H1 (cell line): Measurements from ENCODE around the gene ARHGAP23. TPM values are rescaled to one million over a fixed set of nuclear protein-coding genes. Genes with fewer than 3 reads are reported as not detected.
A peak's percentile ranks its signal among the peaks of the same experiment; 100 is the strongest.

Experiments
- CTCF ChIA-PET: fragments of 300-600 bp; sonication (Branson Sonifier 250); formaldehyde crosslinking; loops from one replicate; lab custom pipeline; 2021; ENCODE audit not compliant: partially characterized antibody; lab: Charles Lee
- POLR2A ChIA-PET: fragments of 300-600 bp; sonication (Branson Sonifier 250); formaldehyde crosslinking; loops from one replicate; lab custom pipeline; 2021; ENCODE audit warnings: inconsistent platforms; ENCODE audit not compliant: partially characterized antibody; lab: Charles Lee
- DNase-seq, 2 experiments: peaks; one replicate each; pipeline versions ENCODE4 v3.0.0 to v3.0.0-alpha.2; 2010 to 2022; ENCODE audit warnings: low spot score in 2 of 2, low read depth in 1 of 2, mixed read lengths in 1 of 2
- FAIRE-seq: peaks from 2 replicates; lab custom pipeline; 2011; peaks lifted over from hg19 to GRCh38; lab: Jason Lieb, UNC
- H2AFZ ChIP-seq: 2 replicates; pipeline ENCODE4 v1.8.1; 2012; ENCODE audit warnings: low read length, inconsistent platforms
- H2AK5ac ChIP-seq: 2 replicates; pipeline ENCODE4 v1.6.1; 2013; ENCODE audit warnings: low read depth, low read length
- H2BK120ac ChIP-seq: replicated peaks from 2 replicates; pipeline ENCODE3; 2013; ENCODE audit warnings: low read depth, low read length, inconsistent platforms
- H2BK12ac ChIP-seq: 2 replicates; pipeline ENCODE4 v1.6.1; 2013; ENCODE audit warnings: low read depth, low read length
- H2BK15ac ChIP-seq: 2 replicates; pipeline ENCODE4 v1.6.1; 2013; ENCODE audit warnings: low read length
- H2BK20ac ChIP-seq: 2 replicates; pipeline ENCODE4 v1.6.1; 2013; ENCODE audit warnings: low read length
- H2BK5ac ChIP-seq: 2 replicates; pipeline ENCODE4 v1.6.1; 2013; ENCODE audit warnings: low read depth, low read length
- H3K14ac ChIP-seq: 2 replicates; pipeline ENCODE4 v1.6.1; 2013; ENCODE audit warnings: inconsistent platforms; ENCODE audit not compliant: insufficient read length
- H3K18ac ChIP-seq: 2 replicates; pipeline ENCODE4 v1.6.1; 2013; ENCODE audit warnings: low read length; ENCODE audit errors: extremely low read depth
- H3K23ac ChIP-seq: 2 replicates; pipeline ENCODE4 v1.6.1; 2013; ENCODE audit warnings: inconsistent platforms; ENCODE audit not compliant: insufficient read length
- H3K23me2 ChIP-seq: 2 replicates; pipeline ENCODE4 v1.6.1; 2013; ENCODE audit warnings: low read depth, low read length
- H3K27ac ChIP-seq: 2 replicates; pipeline ENCODE4 v1.6.1; 2011; ENCODE audit warnings: low read depth, low read length, inconsistent platforms
- H3K27me3 ChIP-seq, 4 experiments: replicated peaks in 1 of 4; 1 replicate in 1 of 4; 2 replicates in 3 of 4; pipeline versions ENCODE4 v1.6.1 to v1.8.1; 2011 to 2013; ENCODE audit warnings: low read length in 3 of 4, mild to moderate bottlenecking in 3 of 4, inconsistent platforms in 2 of 4, mixed read lengths in 2 of 4, moderate library complexity in 1 of 4; ENCODE audit not compliant: control insufficient read depth in 3 of 4, insufficient read depth in 3 of 4; ENCODE audit errors: extremely low read depth in 1 of 4
- H3K36me3 ChIP-seq, 4 experiments: 2 replicates each; pipeline versions ENCODE4 v1.6.1 to v1.8.1; 2011 to 2013; ENCODE audit warnings: mild to moderate bottlenecking in 4 of 4, low read length in 3 of 4, moderate library complexity in 2 of 4, control low read depth in 1 of 4, inconsistent platforms in 1 of 4; ENCODE audit not compliant: insufficient read depth in 4 of 4, control insufficient read depth in 2 of 4
- H3K4ac ChIP-seq: replicated peaks from 2 replicates; pipeline ENCODE3; 2013; ENCODE audit warnings: low read length, low read depth, mixed read lengths, inconsistent platforms; ENCODE audit not compliant: insufficient read length
- H3K4me1 ChIP-seq, 4 experiments: replicated peaks in 1 of 4; 1 replicate in 1 of 4; 2 replicates in 3 of 4; pipeline versions ENCODE4 v1.6.1 to v1.8.1; 2011 to 2013; ENCODE audit warnings: low read length in 3 of 4, inconsistent platforms in 2 of 4, mixed read lengths in 1 of 4; ENCODE audit not compliant: insufficient read depth in 4 of 4, control insufficient read depth in 3 of 4
- H3K4me2 ChIP-seq, 2 experiments: 2 replicates each; pipeline versions ENCODE4 v1.6.1 to v1.8.1; 2011 to 2013; ENCODE audit warnings: low read depth in 2 of 2, low read length in 2 of 2, control low read depth in 1 of 2, inconsistent platforms in 1 of 2, mild to moderate bottlenecking in 1 of 2; ENCODE audit not compliant: insufficient read depth in 1 of 2
- H3K4me3 ChIP-seq, 4 experiments: fragments of 200-600, 300-600 bp in 1 of 4; sonication (generic), shearing (Covaris generic), sonication (Bioruptor Twin) in 1 of 4; 2 replicates each; pipeline versions ENCODE4 v1.5.1 to v1.8.1; 2011 to 2016; ENCODE audit warnings: low read length in 4 of 4, low read depth in 3 of 4, control low read depth in 2 of 4, inconsistent platforms in 2 of 4, mild to moderate bottlenecking in 2 of 4, mixed read lengths in 1 of 4, moderate library complexity in 1 of 4; ENCODE audit not compliant: insufficient read depth in 2 of 4; ENCODE audit errors: extremely low read depth in 1 of 4
- H3K56ac ChIP-seq: replicated peaks from 2 replicates; pipeline ENCODE3; 2013; ENCODE audit warnings: low read depth, mild to moderate bottlenecking, mixed read lengths, low read length, inconsistent platforms; ENCODE audit not compliant: insufficient read length
- H3K79me1 ChIP-seq: 2 replicates; pipeline ENCODE4 v1.6.1; 2013; ENCODE audit warnings: low read depth, low read length, control low read depth
- H3K79me2 ChIP-seq, 2 experiments: 2 replicates each; pipeline versions ENCODE4 v1.6.1 to v1.8.1; 2012 to 2013; ENCODE audit warnings: low read length in 2 of 2, mild to moderate bottlenecking in 2 of 2, inconsistent platforms in 1 of 2; ENCODE audit not compliant: insufficient read depth in 2 of 2, control insufficient read depth in 1 of 2
- H3K9ac ChIP-seq, 4 experiments: replicated peaks in 1 of 4; 1 replicate in 1 of 4; 2 replicates in 3 of 4; pipeline versions ENCODE4 v1.6.1 to v1.8.1; 2011 to 2013; ENCODE audit warnings: low read depth in 3 of 4, low read length in 3 of 4, control low read depth in 2 of 4, mild to moderate bottlenecking in 2 of 4, moderate library complexity in 2 of 4, inconsistent platforms in 1 of 4; ENCODE audit errors: extremely low read depth in 1 of 4
- H3K9me3 ChIP-seq, 2 experiments: 2 replicates each; pipeline versions ENCODE4 v1.6.1 to v1.8.1; 2012 to 2013; ENCODE audit warnings: mild to moderate bottlenecking in 2 of 2, moderate library complexity in 2 of 2, control low read depth in 1 of 2, inconsistent platforms in 1 of 2, low read depth in 1 of 2, low read length in 1 of 2, mixed read lengths in 1 of 2; ENCODE audit not compliant: insufficient read depth in 2 of 2
- H4K20me1 ChIP-seq, 2 experiments: replicated peaks in 1 of 2; 2 replicates each; pipeline versions ENCODE3 to v1.8.1; 2011 to 2013; ENCODE audit warnings: inconsistent platforms in 2 of 2, low read length in 2 of 2, mild to moderate bottlenecking in 1 of 2; ENCODE audit not compliant: insufficient read depth in 2 of 2, control insufficient read depth in 1 of 2
- H4K5ac ChIP-seq: 2 replicates; pipeline ENCODE4 v1.6.1; 2013; ENCODE audit warnings: low read length, low read depth, mixed read lengths, inconsistent platforms; ENCODE audit not compliant: insufficient read length
- H4K8ac ChIP-seq: 2 replicates; pipeline ENCODE4 v1.8.0; 2013; ENCODE audit warnings: mild to moderate bottlenecking, moderate library complexity, low read length, inconsistent platforms; ENCODE audit not compliant: insufficient read depth; ENCODE audit errors: extremely low read depth
- H4K91ac ChIP-seq: replicated peaks from 2 replicates; pipeline ENCODE3; 2013; ENCODE audit warnings: low read length, mixed read lengths, inconsistent platforms; ENCODE audit not compliant: insufficient read length
- CHD2 ChIP-seq: IDR thresholded peaks from 2 replicates; pipeline ENCODE4 v1.6.1; 2012; ENCODE audit warnings: low read length, improper control_type of control experiment
- CREB1 ChIP-seq: IDR thresholded peaks from 2 replicates; pipeline ENCODE4 v1.6.1; 2012; ENCODE audit warnings: inconsistent platforms
- EGR1 ChIP-seq: IDR thresholded peaks from 2 replicates; pipeline ENCODE4 v1.6.1; 2011; ENCODE audit warnings: low read depth, low read length, borderline replicate concordance
- HDAC2 ChIP-seq, 2 experiments: fragments of 300-600 bp in 1 of 2; sonication (generic) in 1 of 2; IDR thresholded peaks; 2 replicates each; pipeline ENCODE4 v1.6.1; 2011 to 2012; ENCODE audit warnings: low read depth in 2 of 2, low read length in 2 of 2, mild to moderate bottlenecking in 2 of 2, moderate library complexity in 2 of 2, borderline replicate concordance in 1 of 2, inconsistent platforms in 1 of 2
- HDAC6 ChIP-seq: IDR thresholded peaks from one replicate; pipeline ENCODE4 v1.7.1; 2012; ENCODE audit warnings: low read depth, mild to moderate bottlenecking, inconsistent platforms, low read length, moderate library complexity
- KDM1A ChIP-seq: fragments of 200-600, 300-600 bp; sonication (generic); IDR thresholded peaks from 2 replicates; pipeline ENCODE4 v1.7.1; 2016; ENCODE audit warnings: mild to moderate bottlenecking, low read length, borderline replicate concordance
- KDM4A ChIP-seq: IDR thresholded peaks from one replicate; pipeline ENCODE4 v1.7.1; 2012; ENCODE audit warnings: low read depth, mild to moderate bottlenecking, moderate library complexity, low read length, inconsistent platforms; ENCODE audit not compliant: severe bottlenecking
- RFX5 ChIP-seq: IDR thresholded peaks from 2 replicates; pipeline ENCODE4 v1.6.1; 2011; ENCODE audit warnings: low read depth, low read length, improper control_type of control experiment, borderline replicate concordance
- SIN3A ChIP-seq, 2 experiments: IDR thresholded peaks in 1 of 2; conservative IDR thresholded peaks in 1 of 2; 2 replicates each; pipeline ENCODE4 v1.6.1; 2011 to 2012; ENCODE audit warnings: low read length in 2 of 2, improper control_type of control experiment in 1 of 2, low read depth in 1 of 2, mild to moderate bottlenecking in 1 of 2
- SP2 ChIP-seq: IDR thresholded peaks from 2 replicates; pipeline ENCODE4 v1.6.1; 2012; ENCODE audit warnings: mild to moderate bottlenecking, low read length, inconsistent platforms
- TCF12 ChIP-seq: IDR thresholded peaks from 2 replicates; pipeline ENCODE4 v1.6.1; 2011; ENCODE audit warnings: low read depth, mild to moderate bottlenecking, low read length
- WGBS, 2 experiments: shearing (Covaris generic) in 1 of 2; methylation state at CpG; one replicate each; pipeline versions ENCODE4 v1.1.6 to v1.1.7; 2013 to 2015; ENCODE audit warnings: low lambda C conversion rate in 2 of 2, mixed read lengths in 2 of 2, inconsistent platforms in 1 of 2, low coverage in 1 of 2, missing lambda C conversion rate in 1 of 2; ENCODE audit not compliant: insufficient replicate concordance in 2 of 2, insufficient coverage in 1 of 2, insufficient read length in 1 of 2; ENCODE audit errors: extremely low coverage in 1 of 2, missing lambda C conversion rate in 1 of 2; 5-methylcytosine and 5-hydroxymethylcytosine counted together
- polyA plus RNA-seq, 7 experiments: library from polyadenylated mRNA; depleted of rRNA in 3 of 7; stranded (reverse) in 5 of 7; unstranded in 2 of 7; fragments of >200 nt in 5 of 7; fragments of 200-250 nt in 2 of 7; gene quantifications; 1 replicate in 5 of 7; 2 replicates in 1 of 7; 4 replicates in 1 of 7; pipeline versions ENCODE4 v1.2.1 to v1.2.3, GENCODE V29; 2011 to 2013; ENCODE audit warnings: missing spikeins in 2 of 7, mixed read lengths in 2 of 7
- total RNA-seq: library from RNA; stranded (reverse); fragmentation: NEBNext Ultra II Directional; extraction: Animal tissue kit (Norgen Biotek cat#: 25700); gene quantifications from 2 replicates; pipeline ENCODE4 v1.2.1, GENCODE V29; 2021

The ARHGAP23 gene
- total and polyA plus RNA-seq, 2 of the 8 experiments (the other 6 are each of a cell fraction or from before 2014, with no cell fraction given), result 16.3 to 107 TPM

DNA sequence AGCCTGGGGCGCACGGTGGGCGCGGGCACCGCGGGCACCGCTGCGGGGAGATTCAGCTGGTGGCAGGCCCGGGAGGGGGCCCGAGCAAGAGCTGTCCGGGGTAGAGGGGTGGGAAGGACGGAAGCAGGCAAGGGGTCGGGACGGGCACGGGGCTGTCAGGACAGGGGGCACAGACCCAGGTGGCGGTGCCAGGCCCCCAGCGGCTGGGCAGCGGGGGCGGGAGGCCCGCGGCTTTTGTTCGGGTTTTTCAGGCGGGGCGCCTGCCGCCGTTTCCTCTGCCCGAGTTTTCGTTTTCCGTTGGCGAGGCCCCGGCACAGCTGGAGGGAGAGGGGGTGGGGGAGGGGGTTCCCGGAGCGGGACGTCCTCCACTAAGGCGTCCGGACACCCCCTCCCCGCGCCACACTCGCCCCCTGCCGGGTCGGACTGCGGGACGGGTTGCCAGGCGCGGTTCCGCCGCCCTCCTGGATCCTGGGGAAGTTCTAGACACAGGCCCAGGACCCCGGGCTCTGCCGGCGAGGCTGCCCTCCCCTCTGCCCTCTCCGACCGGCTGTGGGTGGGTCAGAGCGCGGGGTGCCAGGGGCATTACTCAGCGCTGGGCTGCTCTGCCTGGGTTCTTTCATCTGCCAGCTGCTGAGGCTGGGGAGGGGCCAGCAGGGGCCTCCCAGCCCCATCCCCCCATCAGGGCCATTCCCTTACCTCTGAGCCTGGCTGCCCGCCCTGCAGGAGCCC is 543 bp downstream of the ARHGAP23 start:
- H3K4ac ChIP-seq, result no peak overlapping the region
- H3K14ac ChIP-seq, result no peak overlapping the region
- H2BK120ac ChIP-seq, result no peak overlapping the region
- H3K79me1 ChIP-seq, result peaks cover 14% of the 10 kb centered on the region
- H3K56ac ChIP-seq, result no peak overlapping the region
- no peak overlapping the region for H2BK20ac ChIP-seq
- H3K27ac ChIP-seq, result no peak overlapping the region
- H3K9ac ChIP-seq, result no peak overlapping the region; a peak in 2 of 7 replicates
- peak overlapping the region; percentile 81 to 90 for H3K4me2 ChIP-seq
- no peak overlapping the region; the same call in 1 of the 2 replicates for H2BK5ac ChIP-seq
- peak overlapping the region; percentile 19; the same call in 1 of the 2 replicates for H3K18ac ChIP-seq
- peak overlapping the region; percentile 66 to 91 (median 72) for H3K4me3 ChIP-seq
- H4K5ac ChIP-seq, result no peak overlapping the region
- DNase-seq (peak in 1 of 2 experiments; percentile 70), FAIRE-seq (no peak)
- POLR2A ChIA-PET, result interaction anchor here (0.9 to 7.6 kb wide), 12 partner anchors 8 to 48 kb away, joined by 3 to 72 read pairs (median 5); no protein-coding TSS in a partner anchor
- no peaks in the 10 kb centered on the region for H3K27me3 ChIP-seq
- no peak overlapping the region for H3K23ac ChIP-seq
- no peaks in the 10 kb centered on the region for H3K9me3 ChIP-seq
- peaks cover 6% of the 10 kb centered on the region for H3K23me2 ChIP-seq
- H2AK5ac ChIP-seq, result no peak overlapping the region
- H3K4me1 ChIP-seq, result peaks cover 22 to 35% (median 25%) of the 10 kb centered on the region in 4 experiments
- WGBS, 2 experiments, result 1% methylated on average over 19 of the region's 56 CpGs; no CpG with 5 or more reads in 1 of the 2 experiments
- H2AFZ ChIP-seq, result no peak overlapping the region
- peak overlapping the region; percentile 31 for H4K8ac ChIP-seq
- peaks cover 0 to 55% of the 10 kb centered on the region in 2 experiments; a peak in 2 of 4 replicates for H3K79me2 ChIP-seq
- H4K91ac ChIP-seq, result peak overlapping the region; percentile 12
- H4K20me1 ChIP-seq, result peaks cover 4 to 10% of the 10 kb centered on the region in 2 experiments
- CTCF ChIA-PET, result interaction anchor here (0.7 to 24.5 kb wide), 11 partner anchors 11 to 248 kb away, joined by 3 to 400 read pairs (median 3); partner anchors contain the start of genes GPR179 and SOCS7
- H2BK12ac ChIP-seq, result peak overlapping the region; percentile 27; the same call in 1 of the 2 replicates
- H3K36me3 ChIP-seq, result no peaks in the 10 kb centered on the region
- H2BK15ac ChIP-seq, result no peak overlapping the region; the same call in 1 of the 2 replicates
- TF ChIP-seq CREB1, result no peak
- TF ChIP-seq SIN3A (conservative IDR thresholded peaks at IDR 0.05 in 1 of 2, IDR thresholded peaks at IDR 0.05 in 1 of 2; ENCODE audit: low read depth in 1 of 2, low read length in 2 of 2), result peak; percentile 14 to 37; a peak in 2 of 4 replicates
- TF ChIP-seq RFX5, result no peak
- no peak for TF ChIP-seq KDM1A
- no peak for TF ChIP-seq HDAC6
- peak; percentile 9; the same call in 1 of the 2 replicates for TF ChIP-seq EGR1
- 0 out of 2 replicates have a peak, but pooled peaks have one; percentile 54 for TF ChIP-seq TCF12
- peak; percentile 32 for TF ChIP-seq KDM4A
- no peak for TF ChIP-seq CHD2
- TF ChIP-seq HDAC2 (IDR thresholded peaks at IDR 0.05; ENCODE audit: borderline replicate concordance in 1 of 2, low read depth in 2 of 2, low read length in 2 of 2), result 0 out of 4 replicates have a peak, but pooled peaks of 1 of the 2 experiments have one; percentile 55
- no peak for TF ChIP-seq SP2
